ENCODE measurements around the gene AKT1S1. TPM values are rescaled to one million over a fixed set of nuclear protein-coding genes. Genes with fewer than 3 reads are reported as not detected.

AKT1S1 gene
- total RNA-seq, 1 experiment from 2014 or later = 81.5 TPM

GRCh38 chr19:49871349-49871985 is 5.7 kb downstream of the AKT1S1 start:
- BruUV-seq (replicated peaks) = no TSS peak

GRCh38 chr19:49870309-49870901 is 6.8 kb downstream of the AKT1S1 start:
- Histone ChIP-seq H3K27ac (ENCODE audit: low read depth, low read length, poor library complexity, severe bottlenecking) (peak overlapping the region; percentile 79), H3K27me3 (replicated peaks; ENCODE audit: insufficient read depth, low read depth, low read length, poor library complexity) (no peaks in the 10 kb centered on the region), H3K4me3 (ENCODE audit: low read depth, low read length, poor library complexity, severe bottlenecking) (peak overlapping the region; percentile 52), H3K4me1 (ENCODE audit: insufficient read depth, low read length, poor library complexity, severe bottlenecking) (peaks cover 32% of the 10 kb centered on the region), H3K36me3 (ENCODE audit: insufficient read depth, low read length, poor library complexity, severe bottlenecking) (peaks cover 7% of the 10 kb centered on the region), H3K9me3 (ENCODE audit: low read depth, low read length, poor library complexity, severe bottlenecking) (no peaks in the 10 kb centered on the region)
- POLR2A ChIA-PET (ENCODE audit: low non-redundant PET) = no interaction called here
- DNase-seq (ENCODE audit: low spot score) = no peak
- intact Hi-C loops (cut with micrococcal nuclease; ENCODE audit: unreplicated experiment) = loop anchor here (10.0 kb wide), 1 partner anchor 376 kb away; the partner anchor contains the start of gene RPS11
- CTCF ChIA-PET = no interaction called here
- TF ChIP-seq EZH2 (IDR thresholded peaks at IDR 0.05; ENCODE audit: borderline replicate concordance, low read depth, low read length, poor library complexity, severe bottlenecking) = no peak
- TF ChIP-seq, protein P1, sequence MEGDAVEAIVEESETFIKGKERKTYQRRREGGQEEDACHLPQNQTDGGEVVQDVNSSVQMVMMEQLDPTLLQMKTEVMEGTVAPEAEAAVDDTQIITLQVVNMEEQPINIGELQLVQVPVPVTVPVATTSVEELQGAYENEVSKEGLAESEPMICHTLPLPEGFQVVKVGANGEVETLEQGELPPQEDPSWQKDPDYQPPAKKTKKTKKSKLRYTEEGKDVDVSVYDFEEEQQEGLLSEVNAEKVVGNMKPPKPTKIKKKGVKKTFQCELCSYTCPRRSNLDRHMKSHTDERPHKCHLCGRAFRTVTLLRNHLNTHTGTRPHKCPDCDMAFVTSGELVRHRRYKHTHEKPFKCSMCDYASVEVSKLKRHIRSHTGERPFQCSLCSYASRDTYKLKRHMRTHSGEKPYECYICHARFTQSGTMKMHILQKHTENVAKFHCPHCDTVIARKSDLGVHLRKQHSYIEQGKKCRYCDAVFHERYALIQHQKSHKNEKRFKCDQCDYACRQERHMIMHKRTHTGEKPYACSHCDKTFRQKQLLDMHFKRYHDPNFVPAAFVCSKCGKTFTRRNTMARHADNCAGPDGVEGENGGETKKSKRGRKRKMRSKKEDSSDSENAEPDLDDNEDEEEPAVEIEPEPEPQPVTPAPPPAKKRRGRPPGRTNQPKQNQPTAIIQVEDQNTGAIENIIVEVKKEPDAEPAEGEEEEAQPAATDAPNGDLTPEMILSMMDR (conservative IDR thresholded peaks at IDR 0.05; ENCODE audit: low read depth, low read length) = no peak
- no TSS peak for BruUV-seq (replicated peaks)

More at GRCh38 chr19:49871349-49871985, 5.7 kb downstream of the AKT1S1 start:
- CTCF ChIA-PET = interaction anchor here (0.6 kb wide), 1 partner anchor 13 kb away, joined by 6 read pairs; no protein-coding TSS in a partner anchor
- peaks cover 7% of the 10 kb centered on the region for H3K36me3 ChIP-seq (ENCODE audit: insufficient read depth, low read length, poor library complexity, severe bottlenecking)
- intact Hi-C loops (cut with micrococcal nuclease; ENCODE audit: unreplicated experiment) = loop anchor here (10.0 kb wide), 1 partner anchor 377 kb away; the partner anchor contains the start of gene RPS11
- no peak for TF ChIP-seq EZH2 (IDR thresholded peaks at IDR 0.05; ENCODE audit: borderline replicate concordance, low read depth, low read length, poor library complexity, severe bottlenecking)
- TF ChIP-seq, protein P1 (conservative IDR thresholded peaks at IDR 0.05; ENCODE audit: low read depth, low read length) = no peak
- H3K9me3 ChIP-seq (ENCODE audit: low read depth, low read length, poor library complexity, severe bottlenecking) = no peaks in the 10 kb centered on the region
- H3K4me3 ChIP-seq (ENCODE audit: low read depth, low read length, poor library complexity, severe bottlenecking) = no peak overlapping the region
- H3K4me1 ChIP-seq (ENCODE audit: insufficient read depth, low read length, poor library complexity, severe bottlenecking) = peaks cover 24% of the 10 kb centered on the region
- no peaks in the 10 kb centered on the region for H3K27me3 ChIP-seq (replicated peaks; ENCODE audit: insufficient read depth, low read depth, low read length, poor library complexity)
- no peak overlapping the region for H3K27ac ChIP-seq (ENCODE audit: low read depth, low read length, poor library complexity, severe bottlenecking)
- DNase-seq (ENCODE audit: low spot score) = no peak
- POLR2A ChIA-PET (ENCODE audit: low non-redundant PET) = no interaction called here

- Histone ChIP-seq H3K9me3 (ENCODE audit: low read depth, low read length, poor library complexity, severe bottlenecking) (no peaks in the 10 kb centered on the region), H3K4me1 (ENCODE audit: insufficient read depth, low read length, poor library complexity, severe bottlenecking) (peaks cover 33% of the 10 kb centered on the region), H3K36me3 (ENCODE audit: insufficient read depth, low read length, poor library complexity, severe bottlenecking) (peaks cover 11% of the 10 kb centered on the region), H3K27me3 (replicated peaks; ENCODE audit: insufficient read depth, low read depth, low read length, poor library complexity) (no peaks in the 10 kb centered on the region), H3K4me3 (ENCODE audit: low read depth, low read length, poor library complexity, severe bottlenecking) (peak overlapping the region; percentile 52), H3K27ac (ENCODE audit: low read depth, low read length, poor library complexity, severe bottlenecking) (peak overlapping the region; percentile 79)
- BruUV-seq (replicated peaks) = no TSS peak
- intact Hi-C loops (cut with micrococcal nuclease; ENCODE audit: unreplicated experiment) = loop anchor here (5.0 to 10.0 kb wide), 2 partner anchors 102 to 375 kb away; partner anchors contain the start of genes AP2A1 and RPS11
- ChIA-PET POLR2A (ENCODE audit: low non-redundant PET) (interaction anchor here (0.8 to 1.0 kb wide), 2 partner anchors 60 to 64 kb away, joined by 4 to 10 read pairs; partner anchors contain the start of genes ATF5 and NUP62), CTCF (interaction anchor here (0.6 kb wide), 1 partner anchor 21 kb away, joined by 3 read pairs; no protein-coding TSS in a partner anchor)
- no peak for TF ChIP-seq EZH2 (IDR thresholded peaks at IDR 0.05; ENCODE audit: borderline replicate concordance, low read depth, low read length, poor library complexity, severe bottlenecking)
- TF ChIP-seq, protein P1 (conservative IDR thresholded peaks at IDR 0.05; ENCODE audit: low read depth, low read length) = no peak
- peak; percentile 100 for DNase-seq (ENCODE audit: low spot score)
Observed at GRCh38 chr19:49869484-49870308, 7.5 kb downstream of the AKT1S1 start.
